SJSA1 (cell line): Measurements from ENCODE around the gene EDAR. TPM values are rescaled to one million over a fixed set of nuclear protein-coding genes. Genes with fewer than 3 reads are reported as not detected.

Experiments
- DNase-seq, 2 experiments: peaks; one replicate each; pipeline ENCODE4 v3.0.0-alpha.2; 2015 to 2020; ENCODE audit warnings: low spot score in 2 of 2, low read depth in 1 of 2
- H3K27ac ChIP-seq: fragments of 250-450 bp; sonication (Bioruptor Pico); 2 replicates; pipeline ENCODE4 v1.5.1; 2020; ENCODE audit warnings: mild to moderate bottlenecking, moderate library complexity
- H3K27me3 ChIP-seq: fragments of 250-450 bp; sonication (Bioruptor Pico); replicated peaks from 2 replicates; pipeline ENCODE4 v1.5.1; 2020; ENCODE audit warnings: mild to moderate bottlenecking, moderate library complexity
- H3K36me3 ChIP-seq: fragments of 250-450 bp; sonication (Bioruptor Pico); 2 replicates; pipeline ENCODE4 v1.5.1; 2020; ENCODE audit warnings: mild to moderate bottlenecking
- H3K4me1 ChIP-seq: fragments of 250-450 bp; sonication (Bioruptor Pico); replicated peaks from 2 replicates; pipeline ENCODE4 v1.6.1; 2021; ENCODE audit warnings: mild to moderate bottlenecking
- H3K4me3 ChIP-seq: fragments of 250-450 bp; sonication (Bioruptor Pico); 2 replicates; pipeline ENCODE4 v1.5.1; 2020; ENCODE audit warnings: mild to moderate bottlenecking
- H3K9me3 ChIP-seq: fragments of 250-450 bp; sonication (Bioruptor Pico); replicated peaks from 2 replicates; pipeline ENCODE4 v1.5.1; 2020; ENCODE audit warnings: mild to moderate bottlenecking
- total RNA-seq: library from RNA; depleted of rRNA; stranded (reverse); fragments of >200 nt; shearing (Covaris generic); gene quantifications from 2 replicates; pipeline ENCODE4 v1.2.3, GENCODE V29; 2014

Gene EDAR
- total RNA-seq, 1 experiment from 2014 or later = not detected

GRCh38 chr2:108937367-108938017 lies 51.5 kb downstream of the EDAR start:
- H3K27me3 ChIP-seq = peaks cover 4% of the 10 kb centered on the region; the same call in 1 of the 2 replicates
- no peak overlapping the region for H3K4me3 ChIP-seq

GRCh38 chr2:108936866-108937265 lies 52.2 kb downstream of the EDAR start:
- Histone ChIP-seq H3K4me1 (no peaks in the 10 kb centered on the region), H3K4me3 (no peak overlapping the region), H3K27ac (no peak overlapping the region), H3K9me3 (no peaks in the 10 kb centered on the region), H3K27me3 (peaks cover 4% of the 10 kb centered on the region), H3K36me3 (no peaks in the 10 kb centered on the region)
- DNase-seq = no peak

More at GRCh38 chr2:108937367-108938017, 51.5 kb downstream of the EDAR start:
- H3K9me3 ChIP-seq = no peaks in the 10 kb centered on the region
- no peak for DNase-seq
- H3K4me1 ChIP-seq = no peaks in the 10 kb centered on the region
- H3K36me3 ChIP-seq = no peaks in the 10 kb centered on the region
- H3K27ac ChIP-seq = no peak overlapping the region

- H3K4me1 ChIP-seq = no peaks in the 10 kb centered on the region
- H3K27me3 ChIP-seq = peaks cover 6% of the 10 kb centered on the region
- no peak overlapping the region for H3K4me3 ChIP-seq
- DNase-seq = no peak
- H3K36me3 ChIP-seq = no peaks in the 10 kb centered on the region
- H3K27ac ChIP-seq = no peak overlapping the region
- no peaks in the 10 kb centered on the region for H3K9me3 ChIP-seq
Observed at GRCh38 chr2:108936076-108936864, 52.8 kb downstream of the EDAR start.

DNA sequence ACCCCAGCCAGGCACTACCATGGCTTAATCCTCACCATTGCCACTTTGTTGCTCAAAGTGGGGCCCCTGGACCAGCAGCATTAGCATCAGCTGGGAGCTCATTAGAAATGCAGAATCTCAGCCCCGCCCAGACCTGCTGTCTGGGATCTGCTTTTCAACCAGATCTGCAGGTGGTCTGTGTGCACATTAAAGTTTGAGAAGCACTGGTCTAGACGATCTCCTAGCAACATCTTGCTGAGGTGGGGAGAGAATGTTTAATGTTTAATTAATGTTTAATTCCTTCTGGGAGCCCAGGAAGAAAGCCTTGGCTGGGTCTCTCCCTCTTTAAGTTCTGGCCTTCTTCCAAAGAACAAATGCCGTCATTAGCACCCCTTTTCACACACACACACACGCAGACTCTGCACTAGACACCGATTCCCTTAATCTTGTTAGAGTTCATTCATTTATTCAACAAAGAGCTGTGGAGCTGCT lies 53.7 kb downstream of the EDAR start:
- no peak for DNase-seq
- Histone ChIP-seq H3K9me3 (no peaks in the 10 kb centered on the region), H3K27me3 (peaks cover 7% of the 10 kb centered on the region), H3K36me3 (no peaks in the 10 kb centered on the region), H3K4me1 (no peaks in the 10 kb centered on the region), H3K4me3 (no peak overlapping the region), H3K27ac (no peak overlapping the region)

GRCh38 chr2:108934583-108935245 lies 54.3 kb downstream of the EDAR start:
- H3K27ac ChIP-seq = no peak overlapping the region
- no peaks in the 10 kb centered on the region for H3K9me3 ChIP-seq
- H3K4me1 ChIP-seq = no peaks in the 10 kb centered on the region
- no peaks in the 10 kb centered on the region for H3K36me3 ChIP-seq
- H3K4me3 ChIP-seq = no peak overlapping the region
- peaks cover 7% of the 10 kb centered on the region for H3K27me3 ChIP-seq
- no peak for DNase-seq

GRCh38 chr2:108934151-108934550 lies 54.9 kb downstream of the EDAR start:
- Histone ChIP-seq H3K27me3 (peaks cover 7% of the 10 kb centered on the region), H3K4me3 (no peak overlapping the region), H3K27ac (no peak overlapping the region), H3K36me3 (no peaks in the 10 kb centered on the region), H3K9me3 (no peaks in the 10 kb centered on the region), H3K4me1 (no peaks in the 10 kb centered on the region)
- no peak for DNase-seq

DNA sequence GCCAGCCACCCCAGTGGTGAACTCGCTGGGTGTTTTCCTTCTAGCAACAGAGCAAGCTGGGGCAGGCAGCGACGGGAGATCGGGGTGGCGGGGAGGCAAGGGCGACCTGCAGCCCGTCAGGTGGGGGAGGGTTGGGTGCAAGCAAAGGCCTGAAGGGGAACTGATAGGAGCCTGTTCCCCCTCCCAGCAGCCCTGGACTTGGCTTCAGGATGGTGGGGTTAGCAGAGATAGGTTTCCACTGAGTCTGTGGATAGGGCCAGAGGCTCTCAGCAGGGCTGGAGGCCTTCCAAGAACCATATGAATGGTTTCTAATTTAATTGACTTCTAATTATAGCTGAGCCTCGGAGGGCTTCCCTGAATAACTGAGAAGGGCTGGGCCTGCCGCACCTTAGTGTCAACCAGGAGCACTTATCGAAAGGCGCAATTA lies 55.3 kb downstream of the EDAR start:
- H3K4me1 ChIP-seq = no peaks in the 10 kb centered on the region
- H3K4me3 ChIP-seq = no peak overlapping the region
- H3K27me3 ChIP-seq = peaks cover 7% of the 10 kb centered on the region
- no peaks in the 10 kb centered on the region for H3K9me3 ChIP-seq
- H3K36me3 ChIP-seq = no peaks in the 10 kb centered on the region
- H3K27ac ChIP-seq = no peak overlapping the region
- no peak for DNase-seq

DNA sequence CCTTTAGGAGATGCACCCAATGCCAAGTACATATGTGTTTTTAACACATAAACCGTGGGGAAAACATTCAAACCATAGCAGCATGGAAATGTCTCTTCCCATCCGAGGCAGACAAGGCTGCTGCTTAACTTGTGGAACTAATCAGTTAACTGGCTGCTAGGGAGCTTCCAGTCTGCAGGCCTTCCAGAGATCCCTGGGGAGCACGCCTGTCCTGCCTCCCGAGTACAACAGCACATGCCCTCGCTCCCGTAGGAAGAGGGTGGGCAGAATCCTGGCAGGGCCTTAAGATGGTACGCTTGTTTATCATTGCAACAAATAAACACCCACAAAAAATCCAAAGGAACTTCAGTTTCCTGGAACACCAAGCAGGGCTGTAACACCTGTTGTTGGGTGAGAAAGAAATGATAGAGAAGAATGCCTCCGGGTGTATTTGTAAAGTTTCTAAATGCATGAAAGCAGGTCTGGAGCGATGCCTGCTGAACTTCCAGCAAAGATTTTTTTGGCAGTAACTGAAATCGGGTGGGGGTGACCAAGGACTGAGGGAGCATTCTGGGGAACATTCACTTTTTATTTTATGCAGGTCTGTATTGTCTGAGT lies 56.2 kb downstream of the EDAR start:
- Histone ChIP-seq H3K27ac (no peak overlapping the region), H3K27me3 (peaks cover 3% of the 10 kb centered on the region), H3K36me3 (no peaks in the 10 kb centered on the region), H3K9me3 (no peaks in the 10 kb centered on the region), H3K4me1 (no peaks in the 10 kb centered on the region), H3K4me3 (no peak overlapping the region)
- DNase-seq = no peak

DNA sequence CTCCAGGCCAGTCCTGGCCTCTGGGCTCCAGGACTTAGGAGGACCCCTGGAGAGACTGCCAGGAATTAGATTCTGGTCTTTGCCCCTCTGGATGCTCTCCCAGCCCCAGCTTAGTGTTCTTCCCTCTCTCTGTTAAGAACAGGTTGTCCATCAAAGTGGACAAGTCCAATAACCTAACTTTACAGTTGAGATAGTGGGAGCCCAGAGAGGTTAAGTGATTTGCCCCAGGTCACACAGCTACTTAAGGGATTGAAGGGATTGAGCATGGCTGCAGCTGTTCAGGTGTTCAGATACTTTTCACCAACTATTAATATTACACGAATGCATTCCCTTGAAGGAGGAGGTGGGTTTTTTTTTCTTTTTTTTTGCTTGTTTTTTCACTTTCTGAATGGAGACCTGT lies 57.6 kb downstream of the EDAR start:
- Histone ChIP-seq H3K9me3 (no peaks in the 10 kb centered on the region), H3K4me3 (no peak overlapping the region), H3K4me1 (no peaks in the 10 kb centered on the region), H3K36me3 (no peaks in the 10 kb centered on the region), H3K27me3 (peaks cover 3% of the 10 kb centered on the region; the same call in 1 of the 2 replicates), H3K27ac (no peak overlapping the region)
- no peak for DNase-seq

DNA sequence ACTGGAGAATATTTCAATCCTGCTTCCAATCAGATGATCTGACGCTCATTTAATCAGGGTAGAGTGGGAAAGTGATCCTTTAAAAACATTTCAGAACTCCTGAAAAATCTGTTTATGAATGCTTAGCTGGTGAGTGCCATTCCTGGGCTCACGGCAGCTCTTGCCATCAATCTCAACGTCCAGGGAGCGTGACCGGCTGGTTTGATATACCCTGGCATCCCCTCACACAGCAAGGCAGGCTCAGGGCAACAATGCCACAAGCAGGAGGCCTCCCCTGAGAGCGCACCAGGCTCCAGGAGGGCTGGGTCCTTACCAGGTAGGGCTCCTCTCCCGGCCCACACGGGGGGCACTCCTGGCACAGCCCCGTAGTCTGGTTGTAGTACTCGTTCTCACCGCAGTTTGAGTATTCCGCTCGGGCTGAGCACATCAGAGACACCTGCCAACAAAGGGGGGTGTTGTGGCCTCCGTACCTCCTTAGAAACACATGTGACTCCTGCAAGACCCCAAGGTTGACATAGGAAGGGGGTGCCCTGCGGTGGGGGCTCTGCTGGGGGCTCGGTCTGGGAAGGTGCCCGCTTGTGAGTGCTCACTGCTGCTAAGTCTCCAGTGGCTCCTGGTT lies 59.1 kb downstream of the EDAR start:
- Histone ChIP-seq H3K4me3 (no peak overlapping the region), H3K9me3 (no peaks in the 10 kb centered on the region), H3K36me3 (no peaks in the 10 kb centered on the region), H3K27ac (no peak overlapping the region), H3K4me1 (no peaks in the 10 kb centered on the region), H3K27me3 (peaks cover 7% of the 10 kb centered on the region; the same call in 1 of the 2 replicates)
- no peak for DNase-seq

- no peak overlapping the region for H3K27ac ChIP-seq
- DNase-seq = no peak
- H3K9me3 ChIP-seq = no peaks in the 10 kb centered on the region
- H3K4me1 ChIP-seq = no peaks in the 10 kb centered on the region
- H3K36me3 ChIP-seq = no peaks in the 10 kb centered on the region
- H3K27me3 ChIP-seq = peaks cover 7% of the 10 kb centered on the region; the same call in 1 of the 2 replicates
- H3K4me3 ChIP-seq = no peak overlapping the region
Observed at GRCh38 chr2:108928660-108929377, 60.2 kb downstream of the EDAR start.

- no peak overlapping the region for H3K4me3 ChIP-seq
- no peak overlapping the region for H3K27ac ChIP-seq
- no peaks in the 10 kb centered on the region for H3K9me3 ChIP-seq
- no peaks in the 10 kb centered on the region for H3K36me3 ChIP-seq
- H3K27me3 ChIP-seq = peaks cover 8% of the 10 kb centered on the region
- no peaks in the 10 kb centered on the region for H3K4me1 ChIP-seq
- DNase-seq = peak in 1 of 2 experiments; percentile 47
Observed at GRCh38 chr2:108927936-108928659, 60.9 kb downstream of the EDAR start.
